ENCODE data around the gene ZNF836. TPM values are rescaled to one million over a fixed set of nuclear protein-coding genes. Genes with fewer than 3 reads are reported as not detected.

The ZNF836 gene
- total and polyA plus RNA-seq, 9 donors, result 7.4 to 38.1 (median 25.9) TPM

- no peak for DNase-seq
- TF ChIP-seq EP300 (IDR thresholded peaks at IDR 0.05), result no peak
- no peak for TF ChIP-seq POLR2A (IDR thresholded peaks at IDR 0.05)
- TF ChIP-seq CTCF (IDR thresholded peaks at IDR 0.05), result no peak
- peaks cover 9 to 32% of the 10 kb centered on the region in 2 donors for H3K9me3 ChIP-seq
- H3K27ac ChIP-seq, result no peak overlapping the region
- WGBS, 3 donors, result 67 to 85% (median 84%) methylated on average over 3 of the region's 3 CpGs
- intact Hi-C loops (cut with DNase I), result no loop called here
- H3K36me3 ChIP-seq, result peaks cover 8% of the 10 kb centered on the region
- no peak overlapping the region for H3K4me3 ChIP-seq
- H3K4me1 ChIP-seq (ENCODE audit: insufficient read depth), result no peaks in the 10 kb centered on the region
- no peaks in the 10 kb centered on the region for H3K27me3 ChIP-seq
Measured at GRCh38 chr19:52112624-52113023, 58.8 kb downstream of the ZNF836 start.

GRCh38 chr19:52110780-52111179 is 60.6 kb downstream of the ZNF836 start:
- Histone ChIP-seq H3K4me1 (ENCODE audit: insufficient read depth) (no peaks in the 10 kb centered on the region), H3K36me3 (peaks cover 2% of the 10 kb centered on the region), H3K27ac (no peak overlapping the region), H3K4me3 (no peak overlapping the region), H3K27me3 (no peaks in the 10 kb centered on the region), H3K9me3 (peaks cover 6 to 25% of the 10 kb centered on the region in 2 donors)
- intact Hi-C loops (cut with DNase I), result no loop called here
- TF ChIP-seq POLR2A (IDR thresholded peaks at IDR 0.05) (no peak), EP300 (IDR thresholded peaks at IDR 0.05) (no peak), CTCF (IDR thresholded peaks at IDR 0.05) (no peak)
- no peak for DNase-seq
- 88 to 95% (median 93%) methylated on average over 6 of the region's 6 CpGs for WGBS, 3 donors

Small RNA genes within 50 kb of the gene (small RNA-seq; reads per million reads assigned to genes)
- gene RPL37P23, result not detected

Other genes starting within 250 kb of the ZNF836 start
- 1 to 10 TPM; 5.1 to 8.0 (median 5.9) TPM for gene ZNF613, start 244.1 kb downstream of the ZNF836 start, total RNA-seq
- gene ZNF613, start 244.1 kb downstream of the ZNF836 start, polyA plus RNA-seq, result 1 to 10 TPM; 4.9 to 7.0 TPM
- gene ZNF350, start 184.8 kb downstream of the ZNF836 start, total RNA-seq, result 10 to 100 TPM in 6 of 7 donors, 1 to 10 TPM in 1; 9.2 to 16.6 (median 13.9) TPM
- gene ZNF350, start 184.8 kb downstream of the ZNF836 start, polyA plus RNA-seq, result 10 to 100 TPM; 10.4 to 16.6 TPM
- 10 to 100 TPM in 6 of 7 donors, 1 to 10 TPM in 1; 6.8 to 20.0 (median 15.3) TPM for gene ZNF615, start 163.4 kb downstream of the ZNF836 start, total RNA-seq
- 10 to 100 TPM in 1 of 2 donors, 1 to 10 TPM in 1; 9.6 to 11.8 TPM for gene ZNF615, start 163.4 kb downstream of the ZNF836 start, polyA plus RNA-seq
- 10 to 100 TPM in 5 of 7 donors, 1 to 10 TPM in 2; 7.0 to 12.7 (median 10.6) TPM for gene ZNF614, start 143.2 kb downstream of the ZNF836 start, total RNA-seq
- 1 to 10 TPM; 6.3 to 7.7 TPM for gene ZNF614, start 143.2 kb downstream of the ZNF836 start, polyA plus RNA-seq
- gene ZNF432, start 122.8 kb downstream of the ZNF836 start, total RNA-seq, result 10 to 100 TPM; 12.3 to 18.4 (median 16.2) TPM
- gene ZNF432, start 122.8 kb downstream of the ZNF836 start, polyA plus RNA-seq, result 10 to 100 TPM in 1 of 2 donors, 1 to 10 TPM in 1; 9.3 to 10.4 TPM
- 10 to 100 TPM; 13.2 to 33.9 (median 24.2) TPM for gene ZNF841, start 75.9 kb downstream of the ZNF836 start, total RNA-seq
- 10 to 100 TPM; 13.8 to 19.1 TPM for gene ZNF841, start 75.9 kb downstream of the ZNF836 start, polyA plus RNA-seq
- gene ZNF616, start 31.7 kb downstream of the ZNF836 start, total RNA-seq, result 10 to 100 TPM in 5 of 7 donors, 1 to 10 TPM in 2; 4.5 to 22.3 (median 14.1) TPM
- gene ZNF616, start 31.7 kb downstream of the ZNF836 start, polyA plus RNA-seq, result 10 to 100 TPM in 1 of 2 donors, 1 to 10 TPM in 1; 5.1 to 10.3 TPM
- 100 to 1,000 TPM; 133 to 408 (median 303) TPM for gene PPP2R1A, start 18.4 kb upstream of the ZNF836 start, total RNA-seq
- 100 to 1,000 TPM; 127 to 238 TPM for gene PPP2R1A, start 18.4 kb upstream of the ZNF836 start, polyA plus RNA-seq
- gene ZNF766, start 98.0 kb upstream of the ZNF836 start, total RNA-seq, result 10 to 100 TPM in 5 of 7 donors, 1 to 10 TPM in 2; 5.2 to 26.4 (median 19.8) TPM
- 10 to 100 TPM; 10.1 to 24.3 TPM for gene ZNF766, start 98.0 kb upstream of the ZNF836 start, polyA plus RNA-seq
- 10 to 100 TPM in 5 of 7 donors, 1 to 10 TPM in 2; 5.1 to 16.8 (median 14.4) TPM for gene ZNF480, start 125.5 kb upstream of the ZNF836 start, total RNA-seq
- gene ZNF480, start 125.5 kb upstream of the ZNF836 start, polyA plus RNA-seq, result 1 to 10 TPM; 4.5 to 8.3 TPM
- gene ZNF610, start 164.6 kb upstream of the ZNF836 start, total RNA-seq, result 1 to 10 TPM; 3.3 to 9.1 (median 6.5) TPM
- 10 to 100 TPM in 1 of 2 donors, 1 to 10 TPM in 1; 5.3 to 11.7 TPM for gene ZNF610, start 164.6 kb upstream of the ZNF836 start, polyA plus RNA-seq
- gene ZNF880, start 198.3 kb upstream of the ZNF836 start, total RNA-seq, result 10 to 100 TPM; 18.0 to 32.6 (median 30.3) TPM
- 10 to 100 TPM; 15.6 to 16.2 TPM for gene ZNF880, start 198.3 kb upstream of the ZNF836 start, polyA plus RNA-seq
- gene ZNF528, start 226.2 kb upstream of the ZNF836 start, total RNA-seq, result 10 to 100 TPM; 18.7 to 36.6 (median 28.5) TPM
- 10 to 100 TPM; 12.5 to 29.0 TPM for gene ZNF528, start 226.2 kb upstream of the ZNF836 start, polyA plus RNA-seq